ENCODE results near the gene FNDC7. TPM values are rescaled to one million over a fixed set of nuclear protein-coding genes. Genes with fewer than 3 reads are reported as not detected.

FNDC7 gene
- total and polyA plus RNA-seq, 9 of the 15 experiments (the other 6 are each of a cell fraction or from before 2014, with no cell fraction given): not detected

DNA sequence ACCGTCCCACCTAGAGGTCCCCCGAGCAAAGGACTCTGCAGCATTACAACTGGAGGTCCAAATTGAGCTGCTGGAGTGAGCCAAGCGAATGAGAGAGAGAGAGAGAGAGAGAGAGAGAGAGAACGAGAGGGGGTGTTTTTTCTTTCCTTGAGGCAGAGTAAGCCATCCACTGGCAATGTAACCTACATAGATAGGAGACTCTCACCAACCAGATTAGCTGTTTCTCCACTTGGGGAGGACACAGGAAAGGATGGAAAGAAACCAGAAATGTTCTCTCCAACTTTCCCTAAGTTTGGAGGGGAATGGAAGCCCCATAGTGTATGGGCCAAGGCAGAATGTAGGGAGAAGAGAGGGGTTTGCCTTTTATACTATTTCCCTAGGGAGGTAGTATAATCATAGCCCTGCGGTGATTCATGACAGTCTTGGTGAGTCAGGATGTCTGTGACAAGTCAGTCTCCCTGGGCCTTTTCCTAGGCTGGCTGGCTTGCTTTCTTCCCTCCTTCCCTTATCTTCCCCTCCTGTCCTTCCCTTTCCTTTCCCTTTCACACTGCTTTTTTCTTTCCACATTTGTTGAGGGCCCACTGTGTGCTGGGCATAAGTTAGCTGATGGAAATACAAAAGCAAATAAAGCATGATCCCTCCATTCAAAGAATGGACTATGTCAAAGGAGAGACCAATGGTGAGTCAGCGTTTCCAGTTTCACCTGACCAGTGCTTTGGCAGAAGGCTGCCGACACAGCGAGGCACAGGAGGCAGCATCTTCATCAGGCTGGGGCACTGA, 7.1 kb downstream of the FNDC7 start (continued):
- TF ChIP-seq, protein P1, sequence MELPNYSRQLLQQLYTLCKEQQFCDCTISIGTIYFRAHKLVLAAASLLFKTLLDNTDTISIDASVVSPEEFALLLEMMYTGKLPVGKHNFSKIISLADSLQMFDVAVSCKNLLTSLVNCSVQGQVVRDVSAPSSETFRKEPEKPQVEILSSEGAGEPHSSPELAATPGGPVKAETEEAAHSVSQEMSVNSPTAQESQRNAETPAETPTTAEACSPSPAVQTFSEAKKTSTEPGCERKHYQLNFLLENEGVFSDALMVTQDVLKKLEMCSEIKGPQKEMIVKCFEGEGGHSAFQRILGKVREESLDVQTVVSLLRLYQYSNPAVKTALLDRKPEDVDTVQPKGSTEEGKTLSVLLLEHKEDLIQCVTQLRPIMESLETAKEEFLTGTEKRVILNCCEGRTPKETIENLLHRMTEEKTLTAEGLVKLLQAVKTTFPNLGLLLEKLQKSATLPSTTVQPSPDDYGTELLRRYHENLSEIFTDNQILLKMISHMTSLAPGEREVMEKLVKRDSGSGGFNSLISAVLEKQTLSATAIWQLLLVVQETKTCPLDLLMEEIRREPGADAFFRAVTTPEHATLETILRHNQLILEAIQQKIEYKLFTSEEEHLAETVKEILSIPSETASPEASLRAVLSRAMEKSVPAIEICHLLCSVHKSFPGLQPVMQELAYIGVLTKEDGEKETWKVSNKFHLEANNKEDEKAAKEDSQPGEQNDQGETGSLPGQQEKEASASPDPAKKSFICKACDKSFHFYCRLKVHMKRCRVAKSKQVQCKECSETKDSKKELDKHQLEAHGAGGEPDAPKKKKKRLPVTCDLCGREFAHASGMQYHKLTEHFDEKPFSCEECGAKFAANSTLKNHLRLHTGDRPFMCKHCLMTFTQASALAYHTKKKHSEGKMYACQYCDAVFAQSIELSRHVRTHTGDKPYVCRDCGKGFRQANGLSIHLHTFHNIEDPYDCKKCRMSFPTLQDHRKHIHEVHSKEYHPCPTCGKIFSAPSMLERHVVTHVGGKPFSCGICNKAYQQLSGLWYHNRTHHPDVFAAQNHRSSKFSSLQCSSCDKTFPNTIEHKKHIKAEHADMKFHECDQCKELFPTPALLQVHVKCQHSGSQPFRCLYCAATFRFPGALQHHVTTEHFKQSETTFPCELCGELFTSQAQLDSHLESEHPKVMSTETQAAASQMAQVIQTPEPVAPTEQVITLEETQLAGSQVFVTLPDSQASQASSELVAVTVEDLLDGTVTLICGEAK (IDR thresholded peaks at IDR 0.05): peak; percentile 39; the same call in 1 of the 2 replicates
- TF ChIP-seq, protein P1 (CRISPR knock-in tag; IDR thresholded peaks at IDR 0.05): no peak
- 0 out of 4 replicates have a peak, but pooled peaks of 1 of the 2 experiments have one; percentile 14 for TF ChIP-seq NRF1 (conservative IDR thresholded peaks at IDR 0.05 in 1 of 2, IDR thresholded peaks at IDR 0.05 in 1 of 2)
- no peak for TF ChIP-seq TOE1 (IDR thresholded peaks at IDR 0.05; ENCODE audit: borderline replicate concordance)
- no peak for TF ChIP-seq TOE1 (CRISPR knock-in tag; IDR thresholded peaks at IDR 0.05; ENCODE audit: borderline replicate concordance, low read depth)
- TF ChIP-seq ZNF589 (CRISPR knock-in tag; IDR thresholded peaks at IDR 0.05; ENCODE audit: low read depth): 0 out of 2 replicates have a peak, but pooled peaks have one; percentile 43
- peak in 1 of 2 experiments; percentile 61; a peak in 2 of 4 replicates for TF ChIP-seq HDAC1 (IDR thresholded peaks at IDR 0.05)
- no peak for TF ChIP-seq CBFA2T2 (conservative IDR thresholded peaks at IDR 0.05)
- 0 out of 2 replicates have a peak, but pooled peaks have one; percentile 22 for TF ChIP-seq CTBP1 (IDR thresholded peaks at IDR 0.05; ENCODE audit: borderline replicate concordance)
- TF ChIP-seq HNRNPLL (IDR thresholded peaks at IDR 0.05; ENCODE audit: low read depth, low read length, poor library complexity, severe bottlenecking): no peak
- peak; percentile 50; the same call in 1 of the 2 replicates for TF ChIP-seq HDAC2 (IDR thresholded peaks at IDR 0.05)
- peak; percentile 69; the same call in 1 of the 2 replicates for TF ChIP-seq JUN (IDR thresholded peaks at IDR 0.05; ENCODE audit: borderline replicate concordance, low read depth, low read length)
- no peak for TF ChIP-seq JUN (CRISPR knock-in tag; IDR thresholded peaks at IDR 0.05; ENCODE audit: borderline replicate concordance)
- TF ChIP-seq, protein P2, sequence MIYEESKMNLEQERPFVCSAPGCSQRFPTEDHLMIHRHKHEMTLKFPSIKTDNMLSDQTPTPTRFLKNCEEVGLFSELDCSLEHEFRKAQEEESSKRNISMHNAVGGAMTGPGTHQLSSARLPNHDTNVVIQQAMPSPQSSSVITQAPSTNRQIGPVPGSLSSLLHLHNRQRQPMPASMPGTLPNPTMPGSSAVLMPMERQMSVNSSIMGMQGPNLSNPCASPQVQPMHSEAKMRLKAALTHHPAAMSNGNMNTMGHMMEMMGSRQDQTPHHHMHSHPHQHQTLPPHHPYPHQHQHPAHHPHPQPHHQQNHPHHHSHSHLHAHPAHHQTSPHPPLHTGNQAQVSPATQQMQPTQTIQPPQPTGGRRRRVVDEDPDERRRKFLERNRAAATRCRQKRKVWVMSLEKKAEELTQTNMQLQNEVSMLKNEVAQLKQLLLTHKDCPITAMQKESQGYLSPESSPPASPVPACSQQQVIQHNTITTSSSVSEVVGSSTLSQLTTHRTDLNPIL (CRISPR knock-in tag; IDR thresholded peaks at IDR 0.05): no peak
- no peak for TF ChIP-seq CREBBP (IDR thresholded peaks at IDR 0.05; ENCODE audit: low read depth, low read length)
- TF ChIP-seq ELF2 (CRISPR knock-in tag; IDR thresholded peaks at IDR 0.05): no peak
- peak; percentile 73; the same call in 1 of the 2 replicates for TF ChIP-seq NFATC3 (IDR thresholded peaks at IDR 0.05)
- TF ChIP-seq C11orf30 (IDR thresholded peaks at IDR 0.05; ENCODE audit: low read depth): peak; percentile 98
- peak; percentile 98 for TF ChIP-seq ZNF316 (IDR thresholded peaks at IDR 0.05)
